Measurements from ENCODE around the gene ETHE1.

ETHE1 gene

GRCh38 chr19:43498233-43498842 lies 28.7 kb downstream of the ETHE1 start:
- Histone ChIP-seq H3K27me3 (replicated peaks; ENCODE audit: control insufficient read depth, insufficient read depth, low read length) (no peaks in the 10 kb centered on the region), H3K36me3 (ENCODE audit: control insufficient read depth, insufficient read depth, low read length) (peaks cover 4% of the 10 kb centered on the region), H3K4me3 (replicated peaks; ENCODE audit: low read depth, low read length) (no peak overlapping the region)
- TF ChIP-seq CTCF (IDR thresholded peaks at IDR 0.05; ENCODE audit: insufficient read depth, low read length, poor library complexity, severe bottlenecking) = no peak
- no peak for DNase-seq (ENCODE audit: extremely low read depth, insufficient read length)

- Histone ChIP-seq H3K27me3 (replicated peaks; ENCODE audit: control insufficient read depth, insufficient read depth, low read length) (no peaks in the 10 kb centered on the region), H3K4me3 (replicated peaks; ENCODE audit: low read depth, low read length) (no peak overlapping the region)
These were observed 30.0 kb downstream of the ETHE1 start for GRCh38 chr19:43496960-43497359.

GRCh38 chr19:43495082-43495481 lies 31.9 kb downstream of the ETHE1 start:
- DNase-seq (ENCODE audit: extremely low read depth, insufficient read length) = no peak
- H3K36me3 ChIP-seq (ENCODE audit: control insufficient read depth, insufficient read depth, low read length) = peaks cover 4% of the 10 kb centered on the region
- TF ChIP-seq CTCF (IDR thresholded peaks at IDR 0.05; ENCODE audit: insufficient read depth, low read length, poor library complexity, severe bottlenecking) = no peak
- H3K4me3 ChIP-seq (replicated peaks; ENCODE audit: low read depth, low read length) = no peak overlapping the region
- no peaks in the 10 kb centered on the region for H3K27me3 ChIP-seq (replicated peaks; ENCODE audit: control insufficient read depth, insufficient read depth, low read length)

More at GRCh38 chr19:43496960-43497359, 30.0 kb downstream of the ETHE1 start:
- TF ChIP-seq CTCF (IDR thresholded peaks at IDR 0.05; ENCODE audit: insufficient read depth, low read length, poor library complexity, severe bottlenecking) = no peak
- H3K36me3 ChIP-seq (ENCODE audit: control insufficient read depth, insufficient read depth, low read length) = peaks cover 4% of the 10 kb centered on the region
- no peak for DNase-seq (ENCODE audit: extremely low read depth, insufficient read length)

- no peak for TF ChIP-seq CTCF (IDR thresholded peaks at IDR 0.05; ENCODE audit: insufficient read depth, low read length, poor library complexity, severe bottlenecking)
- Histone ChIP-seq H3K4me3 (replicated peaks; ENCODE audit: low read depth, low read length) (no peak overlapping the region), H3K36me3 (ENCODE audit: control insufficient read depth, insufficient read depth, low read length) (peaks cover 4% of the 10 kb centered on the region), H3K27me3 (replicated peaks; ENCODE audit: control insufficient read depth, insufficient read depth, low read length) (no peaks in the 10 kb centered on the region)
- no peak for DNase-seq (ENCODE audit: extremely low read depth, insufficient read length)
These were observed 36.2 kb downstream of the ETHE1 start for GRCh38 chr19:43490759-43491158.

GRCh38 chr19:43489979-43490599 lies 36.9 kb downstream of the ETHE1 start:
- Histone ChIP-seq H3K36me3 (ENCODE audit: control insufficient read depth, insufficient read depth, low read length) (peaks cover under 1% of the 10 kb centered on the region; the same call in 1 of the 2 replicates), H3K4me3 (replicated peaks; ENCODE audit: low read depth, low read length) (no peak overlapping the region), H3K27me3 (replicated peaks; ENCODE audit: control insufficient read depth, insufficient read depth, low read length) (no peaks in the 10 kb centered on the region)
- DNase-seq (ENCODE audit: extremely low read depth, insufficient read length) = no peak
- TF ChIP-seq CTCF (IDR thresholded peaks at IDR 0.05; ENCODE audit: insufficient read depth, low read length, poor library complexity, severe bottlenecking) = no peak
